ENCODE data around the gene CRHR1.

CRHR1 gene

DNA sequence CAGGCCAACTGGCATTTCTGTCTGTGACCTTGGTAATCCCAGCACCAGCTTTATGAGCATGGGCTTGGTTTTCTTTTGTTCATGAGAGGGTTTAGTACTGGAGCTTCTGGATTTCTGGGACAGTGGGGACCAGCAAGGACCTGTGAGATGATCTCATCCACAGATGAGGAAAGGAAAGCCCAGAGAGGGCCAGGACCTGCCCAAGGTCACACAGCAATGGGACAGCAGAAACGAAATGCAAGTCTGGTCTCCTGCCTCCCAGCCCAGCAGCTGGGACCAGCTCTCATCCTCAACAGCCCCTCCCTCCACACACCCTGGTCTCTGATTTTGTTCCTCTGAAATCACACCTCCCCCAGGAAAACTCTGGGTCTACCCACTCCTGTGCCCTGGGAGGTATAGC, 67.8 kb downstream of the CRHR1 start:
- no peaks in the 10 kb centered on the region for H3K36me3 ChIP-seq (ENCODE audit: control insufficient read depth in 2 of 2, insufficient read depth in 1 of 2, low read length in 2 of 2)
- peak; percentile 87 for TF ChIP-seq ZNF768 (tag by site-specific recombination; IDR thresholded peaks at IDR 0.05)
- TF ChIP-seq ZNF76 (tag by site-specific recombination; IDR thresholded peaks at IDR 0.05; ENCODE audit: borderline replicate concordance, low read depth): no peak
- TF ChIP-seq GLI2 (tag by site-specific recombination; IDR thresholded peaks at IDR 0.05; ENCODE audit: borderline replicate concordance, low read depth): no peak
- TF ChIP-seq SP2 (tag by site-specific recombination; IDR thresholded peaks at IDR 0.05): no peak
- TF ChIP-seq ZNF660 (tag by site-specific recombination; IDR thresholded peaks at IDR 0.05): no peak
- H3K4me3 ChIP-seq (ENCODE audit: low read depth, low read length): no peak overlapping the region
- no peaks in the 10 kb centered on the region for H3K4me1 ChIP-seq (ENCODE audit: control insufficient read depth, insufficient read depth, low read length)
- CTCF ChIA-PET: interaction anchor here (0.5 to 3.0 kb wide), 47 partner anchors 9 to 637 kb away, joined by 3 to 49 read pairs (median 6); partner anchors contain the start of gene CRHR1
- H3K27ac ChIP-seq (ENCODE audit: extremely low read depth, low read depth, low read length): no peak overlapping the region
- H3K9me3 ChIP-seq (ENCODE audit: control insufficient read depth, insufficient read depth, low read depth, low read length): no peaks in the 10 kb centered on the region
- POLR2A ChIA-PET: no interaction called here

DNA sequence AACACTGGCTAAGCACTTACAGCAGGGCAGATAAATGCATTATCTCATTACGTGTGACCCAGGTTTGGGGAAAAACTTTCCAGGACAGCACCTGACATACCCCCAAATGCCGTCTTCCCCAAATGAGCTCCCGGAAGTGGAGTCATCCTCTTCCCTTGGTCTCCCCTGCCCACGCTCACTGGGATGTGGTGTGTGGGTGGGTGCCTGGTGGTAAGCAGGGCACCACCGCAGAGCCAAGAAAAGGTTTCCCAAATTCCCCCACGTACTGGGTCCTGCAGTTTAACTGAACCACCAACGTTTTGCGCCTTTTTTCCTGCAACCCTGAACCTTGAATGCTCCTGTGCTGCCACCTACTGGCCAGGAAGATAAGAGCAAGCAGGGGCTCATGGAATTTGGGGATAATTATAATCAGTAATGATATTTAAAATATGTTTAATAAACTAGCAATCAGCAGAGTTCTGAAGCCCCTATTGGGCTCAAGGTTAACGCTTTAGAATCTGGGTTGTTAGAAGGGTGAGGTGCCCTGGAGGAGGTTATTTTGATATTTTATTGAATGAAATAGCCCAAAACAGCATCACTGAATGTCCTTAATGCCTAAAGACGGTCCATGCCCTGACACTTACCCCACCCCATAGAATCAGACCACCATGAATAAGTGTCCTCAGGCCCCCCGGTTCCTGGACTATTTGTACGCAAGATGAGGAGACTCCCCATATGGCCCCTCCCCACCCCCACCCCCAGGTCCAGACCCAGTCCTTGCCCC, 68.6 kb downstream of the CRHR1 start:
- no peaks in the 10 kb centered on the region for H3K9me3 ChIP-seq (ENCODE audit: control insufficient read depth, insufficient read depth, low read depth, low read length)
- no peaks in the 10 kb centered on the region for H3K36me3 ChIP-seq (ENCODE audit: control insufficient read depth in 2 of 2, insufficient read depth in 1 of 2, low read length in 2 of 2)
- H3K4me1 ChIP-seq (ENCODE audit: control insufficient read depth, insufficient read depth, low read length): no peaks in the 10 kb centered on the region
- POLR2A ChIA-PET: no interaction called here
- CTCF ChIA-PET: interaction anchor here (0.6 to 3.0 kb wide), 44 partner anchors 8 to 634 kb away, joined by 3 to 49 read pairs (median 6); partner anchors contain the start of gene CRHR1
- H3K27ac ChIP-seq (ENCODE audit: extremely low read depth, low read depth, low read length): no peak overlapping the region
- H3K4me3 ChIP-seq (ENCODE audit: low read depth, low read length): no peak overlapping the region
- TF ChIP-seq, protein P1, sequence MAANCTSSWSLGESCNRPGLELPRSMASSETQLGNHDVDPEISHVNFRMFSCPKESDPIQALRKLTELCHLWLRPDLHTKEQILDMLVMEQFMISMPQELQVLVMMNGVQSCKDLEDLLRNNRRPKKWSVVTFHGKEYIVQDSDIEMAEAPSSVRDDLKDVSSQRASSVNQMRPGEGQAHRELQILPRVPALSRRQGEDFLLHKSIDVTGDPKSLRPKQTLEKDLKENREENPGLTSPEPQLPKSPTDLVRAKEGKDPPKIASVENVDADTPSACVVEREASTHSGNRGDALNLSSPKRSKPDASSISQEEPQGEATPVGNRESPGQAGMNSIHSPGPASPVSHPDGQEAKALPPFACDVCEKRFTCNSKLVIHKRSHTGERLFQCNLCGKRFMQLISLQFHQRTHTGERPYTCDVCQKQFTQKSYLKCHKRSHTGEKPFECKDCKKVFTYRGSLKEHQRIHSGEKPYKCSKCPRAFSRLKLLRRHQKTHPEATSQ (tag by site-specific recombination; IDR thresholded peaks at IDR 0.05): no peak
- TF ChIP-seq ZNF549 (tag by site-specific recombination; IDR thresholded peaks at IDR 0.05): no peak
- TF ChIP-seq, protein P2, sequence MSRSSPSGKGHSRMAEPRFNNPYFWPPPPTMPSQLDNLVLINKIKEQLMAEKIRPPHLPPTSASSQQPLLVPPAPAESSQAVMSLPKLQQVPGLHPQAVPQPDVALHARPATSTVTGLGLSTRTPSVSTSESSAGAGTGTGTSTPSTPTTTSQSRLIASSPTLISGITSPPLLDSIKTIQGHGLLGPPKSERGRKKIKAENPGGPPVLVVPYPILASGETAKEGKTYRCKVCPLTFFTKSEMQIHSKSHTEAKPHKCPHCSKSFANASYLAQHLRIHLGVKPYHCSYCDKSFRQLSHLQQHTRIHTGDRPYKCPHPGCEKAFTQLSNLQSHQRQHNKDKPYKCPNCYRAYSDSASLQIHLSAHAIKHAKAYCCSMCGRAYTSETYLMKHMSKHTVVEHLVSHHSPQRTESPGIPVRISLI (tag by site-specific recombination; IDR thresholded peaks at IDR 0.05): no peak
- TF ChIP-seq, protein P3, sequence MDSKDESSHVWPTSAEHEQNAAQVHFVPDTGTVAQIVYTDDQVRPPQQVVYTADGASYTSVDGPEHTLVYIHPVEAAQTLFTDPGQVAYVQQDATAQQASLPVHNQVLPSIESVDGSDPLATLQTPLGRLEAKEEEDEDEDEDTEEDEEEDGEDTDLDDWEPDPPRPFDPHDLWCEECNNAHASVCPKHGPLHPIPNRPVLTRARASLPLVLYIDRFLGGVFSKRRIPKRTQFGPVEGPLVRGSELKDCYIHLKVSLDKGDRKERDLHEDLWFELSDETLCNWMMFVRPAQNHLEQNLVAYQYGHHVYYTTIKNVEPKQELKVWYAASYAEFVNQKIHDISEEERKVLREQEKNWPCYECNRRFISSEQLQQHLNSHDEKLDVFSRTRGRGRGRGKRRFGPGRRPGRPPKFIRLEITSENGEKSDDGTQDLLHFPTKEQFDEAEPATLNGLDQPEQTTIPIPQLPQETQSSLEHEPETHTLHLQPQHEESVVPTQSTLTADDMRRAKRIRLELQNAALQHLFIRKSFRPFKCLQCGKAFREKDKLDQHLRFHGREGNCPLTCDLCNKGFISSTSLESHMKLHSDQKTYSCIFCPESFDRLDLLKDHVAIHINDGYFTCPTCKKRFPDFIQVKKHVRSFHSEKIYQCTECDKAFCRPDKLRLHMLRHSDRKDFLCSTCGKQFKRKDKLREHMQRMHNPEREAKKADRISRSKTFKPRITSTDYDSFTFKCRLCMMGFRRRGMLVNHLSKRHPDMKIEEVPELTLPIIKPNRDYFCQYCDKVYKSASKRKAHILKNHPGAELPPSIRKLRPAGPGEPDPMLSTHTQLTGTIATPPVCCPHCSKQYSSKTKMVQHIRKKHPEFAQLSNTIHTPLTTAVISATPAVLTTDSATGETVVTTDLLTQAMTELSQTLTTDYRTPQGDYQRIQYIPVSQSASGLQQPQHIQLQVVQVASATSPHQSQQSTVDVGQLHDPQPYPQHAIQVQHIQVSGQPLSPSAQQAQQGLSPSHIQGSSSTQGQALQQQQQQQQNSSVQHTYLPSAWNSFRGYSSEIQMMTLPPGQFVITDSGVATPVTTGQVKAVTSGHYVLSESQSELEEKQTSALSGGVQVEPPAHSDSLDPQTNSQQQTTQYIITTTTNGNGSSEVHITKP (tag by site-specific recombination; IDR thresholded peaks at IDR 0.05): no peak
- no peak for TF ChIP-seq ZNF121 (tag by site-specific recombination; IDR thresholded peaks at IDR 0.05)
- TF ChIP-seq, protein P4, sequence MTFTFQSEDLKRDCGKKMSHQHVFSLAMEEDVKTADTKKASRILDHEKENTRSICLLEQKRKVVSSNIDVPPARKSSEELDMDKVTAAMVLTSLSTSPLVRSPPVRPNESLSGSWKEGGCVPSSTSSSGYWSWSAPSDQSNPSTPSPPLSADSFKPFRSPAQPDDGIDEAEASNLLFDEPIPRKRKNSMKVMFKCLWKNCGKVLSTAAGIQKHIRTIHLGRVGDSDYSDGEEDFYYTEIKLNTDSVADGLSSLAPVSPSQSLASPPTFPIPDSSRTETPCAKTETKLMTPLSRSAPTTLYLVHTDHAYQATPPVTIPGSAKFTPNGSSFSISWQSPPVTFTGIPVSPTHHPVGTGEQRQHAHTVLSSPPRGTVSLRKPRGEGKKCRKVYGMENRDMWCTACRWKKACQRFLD (tag by site-specific recombination; IDR thresholded peaks at IDR 0.05): no peak
- 0 out of 2 replicates have a peak, but pooled peaks have one; percentile 20 for TF ChIP-seq ZNF600 (tag by site-specific recombination; IDR thresholded peaks at IDR 0.05)
- TF ChIP-seq ZNF335 (tag by site-specific recombination; conservative IDR thresholded peaks at IDR 0.05): no peak
- no peak for TF ChIP-seq ZFP3 (tag by site-specific recombination; IDR thresholded peaks at IDR 0.05; ENCODE audit: low read depth)
- TF ChIP-seq ZNF621 (tag by site-specific recombination; IDR thresholded peaks at IDR 0.05): no peak
- no peak for TF ChIP-seq MYNN (tag by site-specific recombination; IDR thresholded peaks at IDR 0.05; ENCODE audit: borderline replicate concordance)
- no peak for TF ChIP-seq ZNF776 (tag by site-specific recombination; IDR thresholded peaks at IDR 0.05; ENCODE audit: borderline replicate concordance)
- TF ChIP-seq ZNF670 (tag by site-specific recombination; IDR thresholded peaks at IDR 0.05; ENCODE audit: low read depth): no peak
- TF ChIP-seq SALL2 (tag by site-specific recombination; IDR thresholded peaks at IDR 0.05; ENCODE audit: borderline replicate concordance): no peak
- TF ChIP-seq MEIS1 (CRISPR knock-in tag; IDR thresholded peaks at IDR 0.05; ENCODE audit: borderline replicate concordance): no peak
- no peak for TF ChIP-seq HOXC10 (CRISPR knock-in tag; IDR thresholded peaks at IDR 0.05)
- no peak for TF ChIP-seq RBAK (tag by site-specific recombination; IDR thresholded peaks at IDR 0.05)
- no peak for TF ChIP-seq ZNF169 (tag by site-specific recombination; IDR thresholded peaks at IDR 0.05)
- no peak for TF ChIP-seq OVOL3 (tag by site-specific recombination; IDR thresholded peaks at IDR 0.05)
- no peak for TF ChIP-seq ZNF391 (tag by site-specific recombination; IDR thresholded peaks at IDR 0.05; ENCODE audit: borderline replicate concordance, low read depth)
- TF ChIP-seq SETDB1 (IDR thresholded peaks at IDR 0.05; ENCODE audit: insufficient read length, low read length): no peak
- TF ChIP-seq ZBTB7A (tag by site-specific recombination; IDR thresholded peaks at IDR 0.05; ENCODE audit: low read depth): no peak
- no peak for TF ChIP-seq ZNF76 (tag by site-specific recombination; IDR thresholded peaks at IDR 0.05; ENCODE audit: borderline replicate concordance, low read depth)
- no peak for TF ChIP-seq ZNF324 (tag by site-specific recombination; IDR thresholded peaks at IDR 0.05)
